ENCODE results near the gene GPR176.

Gene GPR176

GRCh38 chr15:39888243-39888642 lies 31.8 kb downstream of the GPR176 start:
- no peak for DNase-seq

GRCh38 chr15:39887832-39888231 lies 32.2 kb downstream of the GPR176 start:
- no peak for DNase-seq

GRCh38 chr15:39887211-39887610 lies 32.9 kb downstream of the GPR176 start:
- no peak for DNase-seq

GRCh38 chr15:39886418-39886817 lies 33.6 kb downstream of the GPR176 start:
- no peak for DNase-seq

- no peak for DNase-seq
These were observed 34.8 kb downstream of the GPR176 start for GRCh38 chr15:39885099-39885777.

GRCh38 chr15:39884351-39884750 lies 35.7 kb downstream of the GPR176 start:
- no peak for DNase-seq

- no peak for DNase-seq
These were observed 37.5 kb downstream of the GPR176 start for GRCh38 chr15:39882602-39883001.

- no peak for DNase-seq
These were observed 38.3 kb downstream of the GPR176 start for GRCh38 chr15:39881790-39882189.

GRCh38 chr15:39880718-39881387 lies 39.2 kb downstream of the GPR176 start:
- no peak for DNase-seq

- DNase-seq: no peak
These were observed 41.7 kb downstream of the GPR176 start for GRCh38 chr15:39878406-39878785.

GRCh38 chr15:39874890-39875549 lies 45.0 kb downstream of the GPR176 start:
- DNase-seq: no peak

GRCh38 chr15:39873978-39874377 lies 46.1 kb downstream of the GPR176 start:
- no peak for DNase-seq

- no peak for DNase-seq
These were observed 49.5 kb downstream of the GPR176 start for GRCh38 chr15:39870537-39870936.

- no peak for DNase-seq
These were observed 50.1 kb downstream of the GPR176 start for GRCh38 chr15:39869858-39870515.

GRCh38 chr15:39869254-39869653 lies 50.8 kb downstream of the GPR176 start:
- no peak for DNase-seq

- DNase-seq: no peak
These were observed 51.7 kb downstream of the GPR176 start for GRCh38 chr15:39868396-39868795.

GRCh38 chr15:39864116-39864515 lies 56.0 kb downstream of the GPR176 start:
- no peak for DNase-seq

- no peak for DNase-seq
These were observed 59.2 kb downstream of the GPR176 start for GRCh38 chr15:39860871-39861270.

GRCh38 chr15:39860200-39860599 lies 59.9 kb downstream of the GPR176 start:
- no peak for DNase-seq

GRCh38 chr15:39859636-39860035 lies 60.4 kb downstream of the GPR176 start:
- no peak for DNase-seq

- no peak for DNase-seq
These were observed 62.9 kb downstream of the GPR176 start for GRCh38 chr15:39857132-39857531.

GRCh38 chr15:39856357-39856756 lies 63.7 kb downstream of the GPR176 start:
- DNase-seq: no peak

GRCh38 chr15:39855400-39855799 lies 64.7 kb downstream of the GPR176 start:
- no peak for DNase-seq

GRCh38 chr15:39854161-39854560 lies 65.9 kb downstream of the GPR176 start:
- no peak for DNase-seq

Measured in cerebellar nuclear complex (tissue), 1 donor.